NCI-H2029 (cell line): ENCODE measurements around the gene GTPBP3.

Experiments
- DNase-seq: peaks from one replicate; lab custom pipeline; 2025; lab: John Stamatoyannopoulos, UW

Gene GTPBP3

DNA sequence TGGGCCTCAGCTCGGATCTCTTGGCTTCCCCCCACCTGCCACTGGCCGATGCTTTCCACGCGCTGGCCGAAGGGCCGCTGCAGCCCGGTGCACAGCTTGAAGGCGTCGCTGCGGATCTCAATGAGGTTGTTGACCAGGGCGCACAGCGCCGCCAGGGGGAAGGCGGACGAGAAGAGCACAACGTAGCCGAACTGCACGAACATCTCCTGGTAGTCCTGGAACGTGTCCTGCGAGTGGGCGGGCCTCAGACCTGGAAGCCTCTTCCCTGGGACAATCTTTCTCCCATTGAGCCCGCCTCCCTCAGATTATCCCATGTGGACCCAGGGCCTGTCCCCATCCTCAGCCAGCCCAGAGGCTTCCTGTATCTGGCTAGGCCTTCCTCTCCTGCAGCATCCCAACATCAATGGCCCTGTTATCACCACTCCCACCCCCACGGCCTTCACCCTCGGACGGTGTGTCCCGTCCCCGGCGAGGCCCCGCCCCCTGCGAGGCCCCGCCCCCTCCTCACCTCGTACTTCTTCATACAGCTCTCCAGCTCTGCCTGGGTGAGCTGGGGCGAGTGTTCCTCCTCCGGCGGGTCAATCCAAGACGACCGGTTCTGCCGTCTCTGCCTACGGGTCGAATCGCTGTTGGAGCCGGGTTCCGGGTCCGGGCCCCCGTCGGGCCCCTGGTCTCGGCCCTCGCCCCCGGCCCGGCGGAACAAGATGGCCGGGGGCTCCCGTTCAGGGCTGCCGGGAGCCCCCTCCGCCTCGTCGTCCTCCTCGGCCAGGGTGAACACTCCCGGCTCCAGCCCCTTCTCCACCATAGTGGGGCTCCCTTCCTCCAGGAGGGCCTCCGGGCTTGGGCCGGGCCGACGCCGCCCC, 9.5 kb upstream of the GTPBP3 start:
- DNase-seq = no peak

DNA sequence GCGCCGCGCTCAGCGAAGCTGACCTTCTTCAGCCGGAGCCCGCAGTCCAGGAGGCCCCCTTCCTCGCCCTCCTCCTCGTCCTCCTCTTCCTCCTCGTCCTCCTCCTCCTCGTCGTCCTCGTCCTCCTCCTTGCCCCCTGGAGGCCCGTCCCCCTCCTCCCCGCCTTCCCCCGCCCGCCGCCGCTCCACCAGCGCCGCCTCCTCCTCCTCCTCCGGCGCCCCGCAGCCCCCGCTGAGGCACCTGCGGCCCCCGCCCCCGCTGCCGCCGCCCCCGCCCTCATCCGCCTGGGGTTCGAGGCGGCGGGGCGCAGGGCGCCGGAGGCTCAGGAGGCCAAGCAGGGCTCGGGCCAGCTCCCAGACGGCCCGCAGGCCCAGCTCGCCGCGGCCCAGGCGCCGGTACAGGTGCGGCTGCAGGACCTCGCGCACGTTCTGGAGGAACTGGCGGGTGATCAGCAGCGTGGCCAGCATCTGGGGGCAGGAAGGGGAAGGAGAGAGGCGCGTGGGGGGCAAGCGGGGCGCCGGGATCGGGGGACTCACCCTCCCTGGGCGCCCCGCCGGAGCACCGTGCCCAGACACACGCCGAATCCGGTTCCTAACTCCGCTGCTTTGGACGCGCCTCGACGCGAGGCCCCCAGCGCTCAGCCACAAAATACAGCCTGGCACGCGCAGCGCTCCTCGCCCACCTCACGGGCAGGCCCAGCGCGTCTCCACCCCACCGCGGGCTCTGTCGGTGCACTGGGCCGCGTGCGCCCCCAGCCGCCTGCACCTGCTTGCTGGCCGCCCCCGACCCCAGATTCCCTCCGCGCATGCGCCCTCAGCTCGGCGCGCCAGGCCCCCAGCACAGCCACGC, 8.6 kb upstream of the GTPBP3 start:
- no peak for DNase-seq

DNA sequence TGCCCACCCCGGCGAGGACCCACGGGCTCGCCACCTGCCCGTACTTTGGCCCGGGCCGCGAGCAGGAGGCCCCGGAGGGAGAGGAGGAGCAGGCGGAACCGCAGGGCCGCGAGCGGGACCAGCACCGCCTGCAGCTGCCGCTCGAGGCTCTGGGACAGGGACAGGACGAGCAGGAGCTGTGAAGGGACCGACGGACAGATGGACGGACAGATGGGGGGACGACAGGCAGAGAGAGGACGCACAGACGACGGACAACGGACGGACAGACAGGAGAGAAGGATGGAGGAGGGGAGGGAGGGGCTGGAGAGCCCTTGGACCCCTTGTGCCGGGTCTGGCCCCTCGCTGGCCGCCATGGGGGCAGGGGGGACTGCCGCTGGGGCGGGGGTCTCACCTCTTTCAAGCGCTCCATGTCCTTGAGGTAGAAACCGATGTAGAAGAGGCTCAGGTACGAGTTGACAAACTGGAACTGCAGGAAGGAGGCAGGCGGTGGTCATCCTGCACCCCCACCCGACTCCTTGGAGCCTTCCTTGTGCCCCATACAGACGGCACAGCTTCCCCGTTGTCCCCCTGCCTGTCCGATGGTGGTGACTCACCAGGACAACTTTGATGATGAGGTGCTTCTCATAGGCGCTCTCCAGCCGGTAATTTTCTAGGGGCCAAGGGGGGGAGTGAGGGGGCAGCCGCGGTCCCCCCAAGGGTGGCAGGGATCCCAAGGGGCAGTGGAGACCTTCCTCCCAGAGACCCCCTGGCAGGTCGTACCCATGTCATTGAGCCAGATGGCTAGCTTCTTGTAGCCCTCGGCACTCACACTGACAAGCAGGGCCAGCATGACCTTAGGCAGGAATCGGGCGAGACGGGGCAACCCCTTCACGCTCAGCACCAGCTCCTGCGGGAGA, 7.7 kb upstream of the GTPBP3 start:
- DNase-seq = no peak

DNA sequence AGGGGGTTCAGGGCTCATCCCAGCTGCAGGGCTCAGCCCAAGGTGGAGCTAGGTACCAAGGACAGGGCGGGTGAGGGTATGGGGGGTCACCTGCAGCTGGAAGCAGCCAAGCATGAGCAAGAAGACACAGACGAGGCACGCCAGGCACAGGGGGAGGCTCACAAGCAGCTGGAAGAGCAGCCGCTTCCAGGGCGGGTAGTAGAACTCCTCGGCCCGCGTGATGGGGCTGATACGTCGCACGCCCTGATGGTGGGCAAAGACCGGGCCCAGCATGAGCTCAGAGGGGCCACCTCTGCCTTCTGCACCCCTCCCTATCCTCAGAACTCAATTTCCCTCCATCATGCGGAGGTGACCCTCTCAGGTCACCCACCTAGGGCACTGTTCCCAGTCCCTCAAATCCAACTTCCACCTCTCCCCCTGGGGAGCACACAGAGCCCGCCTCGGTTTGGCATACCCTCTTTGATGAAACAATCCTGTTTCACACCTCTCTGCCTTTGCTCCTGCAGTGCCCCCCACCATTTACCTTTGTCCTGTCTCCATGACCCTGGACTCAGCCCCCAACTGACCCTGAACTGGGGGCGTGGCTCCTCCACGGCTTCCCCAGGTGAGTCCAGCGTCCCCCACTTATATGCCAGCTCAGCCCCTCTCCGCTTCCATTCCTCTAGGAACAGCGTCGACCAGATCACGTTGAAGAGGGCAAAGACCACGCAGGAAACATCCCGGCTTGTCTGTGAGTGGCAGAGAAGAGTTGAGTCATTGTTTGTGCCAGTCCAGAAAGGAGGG, 6.9 kb upstream of the GTPBP3 start:
- DNase-seq = no peak

DNA sequence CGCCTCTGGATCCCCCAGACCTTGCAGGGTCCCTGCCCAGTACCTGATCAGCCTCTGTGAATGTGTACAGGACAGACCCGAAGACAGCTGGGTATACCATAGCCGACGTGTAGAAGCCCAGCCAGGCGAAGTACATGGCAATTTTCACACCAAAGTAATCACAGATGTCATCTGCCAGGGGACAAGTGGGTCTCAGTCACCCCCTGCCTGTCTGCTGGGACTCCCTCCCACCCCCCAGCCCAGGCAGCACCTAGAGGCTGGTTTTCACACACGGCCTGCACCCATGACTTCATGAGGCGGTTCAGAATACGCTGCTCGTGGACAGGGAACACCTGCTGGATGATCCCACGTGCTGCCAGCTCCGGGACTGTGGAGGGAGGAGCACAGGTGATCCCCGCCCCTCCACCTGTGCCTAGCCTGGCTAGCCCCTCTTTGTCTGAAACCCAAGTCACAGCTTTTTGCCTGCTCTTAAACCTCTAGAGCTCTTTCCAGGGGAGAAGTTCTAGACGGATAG, 6.3 kb upstream of the GTPBP3 start:
- DNase-seq = no peak

DNA sequence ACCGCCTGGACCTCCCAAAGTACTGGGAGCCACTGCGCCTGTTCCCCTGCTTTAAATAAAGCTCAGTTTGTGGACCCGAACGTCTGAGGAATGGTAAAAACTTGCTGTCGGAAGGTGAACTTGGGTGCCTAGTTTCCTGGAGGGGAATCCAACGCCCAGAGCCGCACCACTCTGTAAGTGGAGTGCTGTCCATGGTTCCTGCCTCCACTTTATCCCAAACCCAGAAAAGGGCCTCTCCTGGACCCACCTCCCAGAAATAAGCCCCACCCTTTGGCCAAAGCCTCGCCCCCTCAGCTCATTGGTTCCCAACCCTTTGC, 5.0 kb upstream of the GTPBP3 start:
- no peak for DNase-seq

DNA sequence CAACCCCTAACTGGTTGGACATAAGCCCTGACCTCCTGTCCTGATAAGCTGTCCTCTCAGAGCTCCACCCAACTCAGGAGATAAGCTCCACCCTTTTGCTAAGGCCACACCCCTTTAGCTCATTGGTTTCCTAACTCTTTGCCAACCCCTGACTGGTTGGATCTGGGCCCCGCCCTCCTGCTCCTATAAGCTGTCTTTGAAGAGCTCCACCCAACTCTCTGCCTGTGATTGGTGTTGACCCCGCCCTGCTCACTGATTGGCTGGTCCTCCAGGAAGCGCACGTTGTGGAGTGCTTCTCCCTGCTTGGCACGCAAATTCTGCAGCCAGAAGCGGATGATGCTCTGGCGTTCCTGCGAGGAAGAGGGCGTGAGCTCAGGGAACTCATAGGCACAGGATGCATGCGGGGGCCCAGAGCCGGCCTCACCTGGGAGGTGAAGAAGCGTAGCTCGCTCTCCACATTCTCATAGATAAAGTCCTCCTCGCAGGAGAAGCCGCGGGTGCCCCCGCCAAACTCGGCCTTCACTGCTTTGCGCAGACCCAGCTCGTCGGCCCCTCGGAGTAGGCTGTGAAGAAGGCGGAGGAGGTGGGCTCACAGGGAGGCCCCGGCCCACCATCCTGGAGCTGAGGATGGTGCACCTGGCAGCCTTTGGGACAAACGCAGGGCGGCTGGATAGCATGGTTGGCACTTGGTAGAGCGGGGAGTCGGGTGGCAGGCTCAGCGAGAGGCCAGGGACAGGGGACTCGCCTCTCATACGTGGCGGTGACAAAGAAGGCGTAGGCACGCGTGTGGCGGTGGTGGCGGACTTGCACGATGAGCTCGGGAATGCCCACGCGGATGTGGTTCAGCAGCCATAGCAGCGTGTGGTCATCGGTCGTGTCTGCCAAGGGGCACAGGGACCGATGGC, 4.4 kb upstream of the GTPBP3 start:
- peak; percentile 77 for DNase-seq

DNA sequence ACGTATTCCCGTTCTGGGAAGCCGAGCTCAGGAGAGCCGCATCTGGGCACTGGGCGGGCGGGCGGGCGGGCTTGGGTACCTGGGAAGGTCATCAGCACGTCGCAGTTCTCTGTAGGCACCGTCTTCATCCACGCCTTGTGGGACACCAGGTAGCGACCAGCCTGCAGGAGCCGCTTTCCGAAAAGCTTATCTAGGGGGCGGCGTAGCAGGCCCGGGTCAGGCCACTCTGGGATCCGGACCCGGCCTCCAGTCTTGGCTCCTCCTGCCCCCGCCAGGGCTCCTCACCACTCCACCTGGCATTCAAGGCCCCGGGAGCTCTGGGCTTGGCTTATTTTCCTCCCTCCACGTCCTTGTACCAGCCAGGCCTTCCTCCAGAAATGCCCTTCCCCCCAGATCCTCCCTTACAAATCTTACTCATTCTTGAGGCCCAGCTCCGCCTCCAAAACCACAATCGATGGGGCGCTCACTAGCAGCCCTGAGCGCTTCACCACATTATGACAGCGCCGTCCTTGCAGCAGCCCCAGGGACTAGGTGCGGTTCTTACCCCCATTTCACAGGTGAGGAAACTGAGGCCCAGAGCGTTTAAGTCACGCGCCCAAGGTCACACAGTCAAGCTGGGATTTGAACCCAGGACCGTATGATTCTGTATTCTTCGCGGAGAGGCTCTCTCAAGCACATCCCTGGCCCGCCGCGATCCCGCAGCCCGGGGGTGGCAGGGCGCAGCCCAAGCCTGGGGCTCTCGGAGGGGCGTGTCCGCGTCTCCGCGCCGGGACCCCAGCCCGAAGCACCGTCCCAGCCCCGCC, 3.5 kb upstream of the GTPBP3 start:
- DNase-seq = no peak

DNA sequence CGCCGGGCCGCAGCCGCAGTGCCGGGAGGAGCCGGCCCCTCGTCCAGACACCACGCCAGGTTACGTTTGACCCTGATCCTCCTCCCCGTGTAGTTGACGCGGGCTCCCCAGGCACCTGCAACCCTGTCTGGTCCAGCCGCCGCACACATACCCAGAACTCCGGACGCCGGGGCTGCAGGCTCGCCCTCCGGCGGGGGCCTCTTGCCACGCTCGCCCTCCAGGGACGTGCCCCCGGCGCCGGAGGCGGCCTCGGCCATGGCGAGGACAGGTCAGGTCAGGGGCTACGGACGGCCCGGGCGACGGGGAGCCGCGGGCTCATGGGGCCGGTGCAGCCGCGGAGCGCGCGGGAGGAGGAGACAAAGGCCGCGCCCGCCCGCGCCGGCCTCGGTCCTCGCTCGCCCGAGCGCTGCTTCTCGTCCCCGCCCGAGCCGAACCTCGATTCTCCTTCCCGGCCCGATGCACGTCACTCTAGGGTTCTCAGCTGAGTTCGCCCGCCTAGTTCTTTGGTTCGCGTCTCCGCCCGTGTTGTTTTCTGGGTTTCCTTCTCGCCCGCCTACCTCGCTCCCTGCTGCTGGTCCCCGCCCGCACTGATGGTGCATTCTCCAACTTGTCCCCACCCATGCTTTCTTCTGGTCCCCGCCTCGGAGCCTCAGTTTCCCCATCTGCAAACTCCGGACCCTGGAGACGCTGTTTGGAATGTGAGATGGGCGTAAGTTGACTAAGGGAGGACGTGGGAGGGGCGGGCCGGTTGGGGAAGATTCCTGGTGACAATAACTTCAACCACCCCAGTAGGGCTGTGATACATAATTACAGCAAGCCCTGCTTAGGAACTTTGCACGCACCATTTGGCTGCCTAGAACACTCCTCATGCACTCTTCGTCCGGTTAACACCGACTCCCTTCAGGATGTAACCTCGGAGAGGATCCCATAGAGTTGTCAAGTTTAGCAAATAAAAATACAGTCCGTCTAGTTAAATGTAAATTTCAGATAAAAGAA, 2.6 kb upstream of the GTPBP3 start, which contains the start of gene ANO8:
Gene ANO8, minus strand, starts transcription at position 442 of the 996 bp plus-strand sequence. Its CDS starts 185 bp downstream, at position 257.
- peak; percentile 92 for DNase-seq

DNA sequence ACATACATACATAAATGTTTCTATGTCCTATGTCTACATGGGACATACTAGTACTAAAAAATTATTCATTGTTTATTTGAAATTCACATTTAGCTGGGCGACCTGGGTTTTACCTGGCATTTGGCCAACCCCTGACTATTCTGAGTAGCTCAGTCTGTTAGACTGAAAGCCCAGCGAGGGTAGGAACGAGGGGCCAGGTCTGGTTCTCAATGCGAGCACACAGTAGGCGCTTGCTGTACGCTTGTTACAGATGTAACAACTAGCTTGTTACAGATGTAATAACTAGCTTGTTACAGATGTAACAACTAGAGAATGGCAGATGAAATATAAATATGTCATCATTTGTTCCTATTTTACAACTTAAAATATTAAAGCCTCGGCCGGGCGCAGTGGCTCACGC, 1.8 kb upstream of the GTPBP3 start:
- no peak for DNase-seq

DNA sequence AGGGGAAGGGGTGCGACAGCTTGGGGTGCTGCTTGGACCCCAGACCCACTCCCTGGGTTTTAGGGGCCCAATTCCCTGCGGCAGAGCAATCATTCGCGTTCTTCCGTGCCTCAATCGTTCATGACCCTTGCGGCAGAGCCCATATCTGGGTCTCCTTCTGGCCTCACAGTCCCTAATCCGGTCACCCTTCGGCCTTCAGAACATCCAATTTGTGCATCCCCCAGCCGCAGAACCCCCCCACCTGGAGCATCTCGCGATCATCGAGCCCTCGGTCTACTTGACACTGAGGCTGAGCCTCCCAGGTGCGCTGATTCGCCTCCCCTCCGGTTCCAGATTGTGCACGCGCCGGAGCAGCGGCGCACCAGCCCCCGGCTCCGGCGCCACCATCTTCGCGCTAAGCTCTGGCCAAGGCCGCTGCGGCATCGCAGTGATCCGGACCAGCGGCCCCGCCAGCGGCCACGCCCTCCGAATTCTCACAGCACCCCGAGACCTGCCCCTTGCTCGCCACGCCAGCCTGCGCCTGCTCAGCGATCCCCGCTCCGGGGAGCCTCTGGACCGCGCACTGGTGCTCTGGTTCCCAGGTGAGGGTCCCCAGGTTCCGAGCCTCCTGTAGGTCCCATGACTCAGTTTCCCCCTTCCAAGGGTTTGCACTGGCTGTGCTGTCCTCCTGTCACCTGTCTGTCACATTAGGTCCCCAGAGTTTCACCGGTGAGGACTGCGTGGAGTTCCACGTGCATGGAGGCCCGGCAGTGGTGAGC, 501 bp downstream of the GTPBP3 start:
- no peak for DNase-seq

DNA sequence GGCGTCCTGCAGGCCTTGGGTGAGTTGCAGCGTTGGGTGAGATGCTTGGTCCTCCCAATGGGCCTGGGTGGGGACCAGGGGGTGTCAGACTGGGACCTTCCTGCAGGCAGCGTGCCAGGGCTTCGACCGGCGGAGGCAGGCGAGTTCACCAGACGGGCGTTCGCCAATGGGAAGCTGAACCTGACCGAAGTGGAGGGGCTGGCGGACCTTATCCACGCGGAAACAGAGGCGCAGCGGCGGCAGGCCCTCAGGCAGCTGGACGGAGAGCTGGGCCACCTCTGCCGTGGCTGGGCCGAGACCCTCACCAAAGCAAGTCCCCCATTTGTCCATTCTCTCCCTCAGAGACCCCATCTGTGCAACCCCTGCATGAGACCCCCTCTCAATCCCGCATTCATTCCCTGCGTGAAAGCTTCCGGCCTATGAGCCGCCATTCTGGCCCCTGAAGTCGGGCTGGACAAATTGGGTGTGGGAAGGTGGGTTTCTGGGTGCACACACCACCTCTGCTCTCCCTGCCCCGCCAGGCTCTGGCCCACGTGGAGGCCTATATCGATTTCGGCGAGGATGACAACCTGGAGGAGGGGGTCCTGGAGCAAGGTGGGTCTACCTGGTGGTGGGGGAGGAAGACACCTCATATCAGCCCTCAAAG, 1.2 kb downstream of the GTPBP3 start:
- DNase-seq = no peak

DNA sequence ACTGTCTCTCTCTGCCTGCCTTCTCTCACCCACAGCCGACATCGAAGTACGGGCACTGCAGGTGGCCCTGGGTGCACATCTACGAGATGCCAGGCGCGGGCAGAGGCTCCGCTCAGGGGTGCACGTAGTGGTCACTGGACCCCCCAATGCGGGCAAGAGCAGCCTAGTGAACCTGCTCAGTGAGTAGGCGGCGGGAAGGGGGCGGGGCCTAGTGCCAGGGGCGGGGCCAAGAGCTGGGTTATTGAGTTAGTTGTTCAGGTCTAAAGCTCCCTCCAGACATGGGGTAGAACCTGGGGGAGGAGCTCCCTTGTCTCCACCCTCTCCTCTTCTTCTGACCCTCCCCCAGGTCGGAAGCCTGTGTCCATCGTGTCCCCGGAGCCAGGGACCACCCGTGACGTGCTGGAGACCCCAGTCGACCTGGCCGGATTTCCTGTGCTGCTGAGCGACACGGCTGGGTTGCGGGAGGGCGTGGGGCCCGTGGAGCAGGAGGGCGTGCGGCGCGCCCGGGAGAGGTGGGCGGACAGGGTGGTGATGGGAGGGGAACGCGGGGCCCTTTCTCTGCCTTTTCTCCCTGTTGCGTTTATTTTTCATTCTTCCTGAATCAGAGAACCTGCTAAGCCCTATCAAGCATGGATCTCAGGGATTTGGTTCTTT, 1.9 kb downstream of the GTPBP3 start:
- no peak for DNase-seq

DNA sequence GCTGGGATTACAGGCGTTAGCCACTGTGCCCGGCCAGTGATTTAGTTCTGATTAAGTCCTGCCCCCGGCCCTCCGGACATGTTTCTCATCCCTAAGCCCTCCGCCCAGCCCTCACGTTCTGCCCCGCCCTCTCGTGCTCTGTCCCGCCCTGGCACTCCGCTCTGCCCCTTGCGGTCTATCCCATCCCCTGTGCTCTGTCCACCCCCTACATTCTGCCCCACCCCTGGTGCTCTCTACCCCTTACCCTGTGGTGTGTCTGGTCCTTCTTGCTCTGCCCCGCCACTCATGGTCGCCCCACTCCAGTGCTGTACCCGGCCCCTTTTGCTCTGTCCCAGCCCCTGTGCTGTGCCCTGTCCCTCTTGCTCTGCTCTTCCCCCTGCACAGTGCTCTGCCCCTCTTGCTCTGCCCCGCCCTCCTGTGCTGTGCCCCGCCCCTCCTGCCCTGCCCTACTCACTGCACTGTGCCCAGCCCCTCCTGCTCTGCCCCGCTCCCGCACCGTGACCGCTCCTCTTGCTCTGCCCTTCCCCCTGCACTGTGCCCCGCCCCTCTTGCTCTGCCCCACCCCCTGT, 3.0 kb downstream of the GTPBP3 start:
- DNase-seq = no peak

DNA sequence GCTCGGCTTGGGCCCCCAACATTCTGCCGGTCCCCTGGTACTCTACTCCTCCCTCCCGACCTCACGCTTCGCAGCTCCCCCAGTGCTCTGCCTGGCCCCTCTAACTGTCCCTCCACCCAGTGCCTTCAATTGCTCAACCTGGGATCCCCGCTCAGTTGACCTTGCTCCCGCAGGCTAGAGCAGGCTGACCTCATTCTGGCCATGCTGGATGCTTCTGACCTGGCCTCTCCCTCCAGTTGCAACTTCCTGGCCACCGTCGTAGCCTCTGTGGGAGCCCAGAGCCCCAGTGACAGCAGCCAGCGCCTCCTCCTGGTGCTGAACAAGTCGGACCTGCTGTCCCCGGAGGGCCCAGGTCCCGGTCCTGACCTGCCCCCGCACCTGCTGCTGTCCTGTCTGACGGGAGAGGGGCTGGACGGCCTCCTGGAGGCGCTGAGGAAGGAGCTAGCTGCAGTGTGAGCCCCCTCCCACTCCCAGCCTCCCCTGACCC, 3.6 kb downstream of the GTPBP3 start:
- DNase-seq = no peak

DNA sequence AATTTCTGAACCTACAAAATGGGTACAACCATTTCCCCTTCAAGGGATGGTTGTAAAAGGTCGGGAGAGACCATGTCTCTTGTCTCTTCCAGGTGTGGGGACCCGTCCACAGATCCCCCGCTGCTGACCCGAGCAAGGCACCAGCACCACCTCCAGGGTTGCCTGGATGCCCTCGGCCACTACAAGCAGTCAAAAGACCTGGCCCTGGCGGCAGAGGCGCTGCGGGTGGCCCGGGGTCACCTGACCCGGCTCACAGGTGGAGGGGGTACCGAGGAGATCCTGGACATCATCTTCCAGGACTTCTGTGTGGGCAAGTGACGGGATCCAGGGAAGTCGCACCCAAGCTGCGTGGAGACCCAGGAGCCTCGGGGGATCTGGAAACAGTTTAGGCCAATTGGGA, 4.0 kb downstream of the GTPBP3 start:
- DNase-seq = no peak
